SH-SY5Y (cell line): Measurements from ENCODE around the gene HAUS8.

Experiments used
- GATA2 ChIP-seq: IDR thresholded peaks from 2 replicates; pipeline ENCODE4 v1.6.1; 2011; ENCODE audit warnings: mild to moderate bottlenecking, low read depth, low read length
- GATA3 ChIP-seq: IDR thresholded peaks from 2 replicates; pipeline ENCODE4 v1.6.1; 2011; ENCODE audit warnings: low read depth, mild to moderate bottlenecking, low read length, moderate library complexity

DNA sequence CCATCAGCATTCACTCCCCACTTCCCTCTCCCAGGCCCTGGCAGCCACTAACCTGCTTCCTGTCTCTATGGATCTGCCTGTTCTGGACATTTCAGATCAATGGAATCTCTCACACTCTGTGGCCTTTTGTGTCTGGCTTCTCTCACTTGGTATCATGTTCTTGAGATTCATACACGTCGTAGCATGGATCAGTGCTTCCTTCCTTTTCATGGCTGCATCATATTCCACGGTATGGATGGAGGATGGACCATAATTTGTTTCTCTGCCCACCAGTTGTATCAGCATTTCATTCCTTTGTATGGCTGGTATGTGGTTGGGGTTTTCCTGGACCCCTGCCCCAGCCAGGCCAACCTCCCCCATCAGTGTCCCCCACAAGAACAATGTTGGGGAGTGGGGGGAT is 36.5 kb upstream of the HAUS8 start:
- no peak for TF ChIP-seq GATA2
- TF ChIP-seq GATA3 = no peak
